T-helper 1 cell treated with Interleukin-12 subunit alpha and Interleukin-12 subunit beta and Interleukin-4 antibody, amounts not matched to agents 30 ng/mL and 1 ng/mL, for 36 hours (primary cell): ENCODE results near the gene WDR5. TPM values are rescaled to one million over a fixed set of nuclear protein-coding genes. Genes with fewer than 3 reads are reported as not detected.

Experiments used
- intact Hi-C: fragments of 100-400 bp; cut with micrococcal nuclease; formaldehyde crosslinking; loops from one replicate; pipeline ENCODE4 v1.15.1; 2024
- total RNA-seq: library from RNA; stranded (reverse); gene quantifications from 2 replicates; pipeline ENCODE4 v1.2.3, GENCODE V29; 2022

The WDR5 gene
- total RNA-seq, 1 donor from 2014 or later: 37.2 TPM

DNA sequence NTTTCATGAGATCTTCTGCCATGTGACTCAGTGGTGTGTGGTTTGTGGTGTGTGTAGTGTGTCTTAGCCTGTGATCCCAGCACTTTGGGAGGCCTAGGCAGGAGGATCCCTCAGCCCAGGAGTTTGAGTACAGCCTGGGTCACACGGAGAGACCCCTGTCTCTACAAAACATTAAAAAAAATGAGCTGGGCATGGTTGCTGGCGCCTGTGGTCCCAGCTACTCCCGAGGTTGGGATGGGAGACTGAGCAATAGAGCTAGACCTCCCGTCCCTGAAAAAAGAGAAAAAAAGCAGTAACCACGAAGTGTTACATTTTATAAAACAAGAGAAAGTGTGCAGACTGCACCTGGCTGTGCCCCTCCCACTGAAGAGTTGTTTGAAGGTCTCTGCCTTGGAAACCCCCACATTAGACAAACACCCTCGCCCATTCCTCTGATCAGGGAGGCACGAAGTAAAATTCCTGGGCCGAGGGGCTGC lies 49.7 kb downstream of the WDR5 start:
- intact Hi-C loops: no loop called here

DNA sequence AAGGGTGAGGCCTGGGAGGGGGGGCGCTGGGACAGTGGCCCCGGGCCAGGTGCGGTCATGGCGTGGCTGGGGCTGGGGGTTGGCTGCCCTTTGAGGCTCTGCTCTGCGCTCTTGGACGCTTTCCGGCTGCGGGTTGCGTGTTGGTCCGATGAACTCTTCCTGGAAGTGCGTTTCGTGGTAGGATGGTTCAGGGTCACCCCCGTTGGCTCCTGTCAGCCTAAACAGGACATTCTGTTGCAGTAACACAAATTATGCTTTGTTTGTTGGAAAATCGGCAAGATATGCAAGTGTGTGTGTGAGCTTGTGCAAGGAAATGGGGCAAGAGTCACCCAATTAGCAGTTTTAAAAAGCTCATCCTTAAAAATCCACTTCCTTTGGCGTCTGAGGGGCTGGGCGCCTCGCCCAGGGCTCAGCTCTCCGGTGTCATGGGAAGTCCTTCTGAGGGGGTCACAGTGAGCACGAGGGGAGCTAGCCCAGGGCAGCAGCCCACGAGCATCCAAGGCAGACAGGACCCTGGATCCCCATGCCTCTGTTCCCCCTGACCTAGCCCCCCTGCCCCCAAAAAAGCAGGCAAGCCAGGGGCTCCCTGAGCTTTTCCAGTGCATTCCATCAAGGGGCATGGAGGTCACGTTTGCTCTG lies 50.7 kb downstream of the WDR5 start:
- intact Hi-C loops: no loop called here

DNA sequence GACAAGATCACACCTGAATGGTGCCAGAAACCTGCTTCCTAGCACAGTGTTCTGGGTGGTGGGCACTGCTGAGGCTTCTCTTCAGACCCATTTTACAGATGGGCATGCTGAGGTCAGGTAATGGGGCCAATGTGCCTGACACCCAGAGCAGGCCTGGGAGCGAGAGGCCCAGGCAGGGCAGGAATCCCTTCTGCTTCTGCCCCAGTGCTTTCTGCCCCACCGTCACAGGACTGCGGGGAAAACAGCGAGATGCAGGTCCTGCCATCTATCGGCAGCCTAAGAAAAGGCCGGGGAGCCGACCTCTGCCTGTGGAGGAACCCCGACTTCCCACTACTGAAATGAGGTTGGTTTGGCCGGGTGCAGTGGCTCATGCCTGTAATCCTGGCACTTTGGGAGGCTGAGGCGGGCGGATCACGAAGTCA lies 51.2 kb downstream of the WDR5 start:
- intact Hi-C loops: no loop called here

DNA sequence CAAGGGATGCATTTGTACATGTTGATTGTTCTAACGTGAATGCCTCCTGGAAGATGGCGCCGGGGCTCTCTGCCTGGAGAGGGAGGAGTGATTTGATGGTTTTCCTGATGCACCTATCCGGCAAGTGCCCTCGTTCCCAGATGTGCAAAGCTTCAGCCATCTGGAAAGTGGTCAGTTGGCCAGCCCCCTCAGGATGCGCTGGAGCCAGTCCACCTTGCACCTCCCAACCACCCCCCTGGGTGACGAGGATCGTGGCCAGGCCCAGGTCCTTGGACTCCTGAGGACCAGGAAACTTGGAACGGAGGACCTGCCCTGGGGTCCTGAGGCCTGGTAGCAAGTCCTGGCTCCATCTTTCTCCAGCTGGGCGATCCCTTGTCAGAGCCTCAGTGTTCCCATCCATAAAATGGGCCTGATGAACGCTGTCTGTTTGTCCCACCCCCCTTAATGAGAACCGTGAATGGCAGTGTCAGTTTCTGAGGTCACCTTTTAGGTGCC lies 52.1 kb downstream of the WDR5 start:
- intact Hi-C loops: no loop called here

GRCh38 chr9:134188386-134189144 lies 52.7 kb downstream of the WDR5 start:
- intact Hi-C loops: no loop called here

- intact Hi-C loops: no loop called here
Measured at GRCh38 chr9:134189145-134189469, 53.2 kb downstream of the WDR5 start.

DNA sequence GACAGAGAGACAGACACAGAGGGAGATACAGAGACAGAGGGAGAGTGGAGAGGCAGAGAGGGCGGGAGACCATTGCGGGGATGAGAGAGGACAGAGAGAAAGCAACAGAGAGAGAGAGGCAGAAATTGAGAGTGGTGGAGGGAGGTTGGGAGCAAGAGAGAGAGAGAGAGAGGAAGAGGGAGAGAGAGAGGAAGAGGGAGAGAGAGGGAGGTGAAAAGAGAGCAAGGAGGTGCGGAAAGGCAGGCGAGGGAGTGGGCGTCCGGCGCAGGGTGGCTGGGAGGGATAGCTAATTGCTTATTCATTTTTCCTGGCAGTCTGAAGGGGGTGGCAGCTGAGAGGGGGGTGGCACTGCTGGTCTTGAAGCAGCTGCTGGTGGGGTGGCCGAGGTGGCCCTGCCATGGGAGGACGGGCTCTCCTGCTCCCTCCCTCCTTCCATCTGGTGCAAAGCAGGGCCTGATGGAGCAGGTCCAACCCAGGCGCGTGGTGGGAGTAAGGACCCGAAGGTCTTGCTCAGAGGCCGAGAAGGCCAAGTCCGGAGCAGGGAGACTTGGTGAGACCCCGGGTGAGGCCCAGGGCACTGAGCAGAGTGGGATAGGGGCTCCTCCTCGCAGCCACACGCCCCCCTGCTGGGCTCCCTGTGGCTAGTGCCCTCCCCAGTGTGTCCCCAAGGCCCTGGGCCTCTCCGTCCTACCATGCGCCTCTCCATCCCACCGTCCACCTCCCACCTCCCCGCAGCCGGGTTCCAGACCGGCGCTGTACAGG lies 53.8 kb downstream of the WDR5 start:
- intact Hi-C loops: no loop called here

GRCh38 chr9:134190232-134191121 lies 54.6 kb downstream of the WDR5 start:
- intact Hi-C loops: no loop called here

DNA sequence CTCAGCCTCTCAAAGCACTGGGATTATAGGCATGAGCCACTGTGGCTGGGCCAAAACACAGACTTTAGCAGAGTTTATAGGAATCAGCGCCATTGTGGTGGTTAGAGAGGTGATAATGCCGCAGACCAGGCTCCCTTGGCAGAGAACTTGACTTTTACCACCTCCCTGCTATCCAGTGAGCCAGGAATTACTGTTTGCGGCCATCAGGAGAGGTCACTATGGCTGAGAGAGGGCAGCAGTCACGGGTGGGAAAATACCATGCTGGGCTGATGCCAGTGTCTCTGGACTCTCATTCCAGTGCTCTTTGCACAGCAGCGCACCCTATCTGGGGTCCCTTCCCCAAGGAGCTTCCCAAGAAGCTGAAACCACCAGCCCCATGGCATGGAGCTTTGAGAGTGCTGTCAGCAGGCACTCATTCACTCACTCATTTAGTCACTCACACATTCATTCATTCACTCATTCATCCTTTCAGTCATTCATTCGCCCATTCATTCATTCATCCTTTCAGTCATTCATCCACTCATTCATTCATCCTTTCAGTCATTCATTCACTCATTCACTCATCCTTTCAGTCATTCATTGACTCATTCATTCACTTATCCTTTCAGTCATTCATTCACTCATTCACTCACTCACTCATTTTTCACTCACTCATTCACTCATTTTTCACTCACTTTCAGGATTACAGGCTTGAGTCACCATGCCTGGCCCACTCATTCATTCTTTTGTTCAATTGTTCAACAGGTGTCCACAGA lies 55.8 kb downstream of the WDR5 start:
- intact Hi-C loops: no loop called here

DNA sequence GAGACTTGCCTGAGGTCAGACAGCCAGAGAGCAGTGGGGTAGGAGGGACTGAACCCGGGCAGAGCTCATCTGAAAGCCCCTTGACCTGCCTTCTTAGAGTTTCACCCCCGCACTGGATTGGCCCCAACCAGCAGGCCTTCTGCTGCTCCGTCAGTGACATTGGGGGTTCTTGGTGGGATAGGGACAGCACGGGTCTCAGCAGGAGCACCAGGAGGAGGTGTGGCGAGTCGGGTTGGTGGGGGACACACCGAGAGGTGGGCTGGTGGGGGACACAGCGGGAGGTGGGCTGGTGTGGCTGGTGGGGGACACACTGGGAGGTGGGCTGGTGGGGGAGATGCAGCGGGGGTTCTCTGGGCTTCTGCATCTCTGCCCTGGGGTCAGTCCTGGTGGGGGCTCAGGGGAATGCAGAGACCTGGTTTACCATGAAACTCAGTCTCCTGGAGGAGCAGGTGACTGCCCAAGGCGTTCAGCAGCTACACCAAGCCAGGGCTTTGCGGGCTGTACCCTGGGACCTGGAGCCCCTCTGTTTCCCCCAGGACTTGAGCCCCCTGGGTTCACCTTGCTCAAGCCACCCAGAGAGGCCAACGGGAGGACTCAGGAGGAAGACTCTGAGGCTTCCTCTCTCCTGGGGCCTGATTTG lies 56.5 kb downstream of the WDR5 start:
- intact Hi-C loops: no loop called here

- intact Hi-C loops: no loop called here
Measured at GRCh38 chr9:134192951-134193731, 57.3 kb downstream of the WDR5 start.

DNA sequence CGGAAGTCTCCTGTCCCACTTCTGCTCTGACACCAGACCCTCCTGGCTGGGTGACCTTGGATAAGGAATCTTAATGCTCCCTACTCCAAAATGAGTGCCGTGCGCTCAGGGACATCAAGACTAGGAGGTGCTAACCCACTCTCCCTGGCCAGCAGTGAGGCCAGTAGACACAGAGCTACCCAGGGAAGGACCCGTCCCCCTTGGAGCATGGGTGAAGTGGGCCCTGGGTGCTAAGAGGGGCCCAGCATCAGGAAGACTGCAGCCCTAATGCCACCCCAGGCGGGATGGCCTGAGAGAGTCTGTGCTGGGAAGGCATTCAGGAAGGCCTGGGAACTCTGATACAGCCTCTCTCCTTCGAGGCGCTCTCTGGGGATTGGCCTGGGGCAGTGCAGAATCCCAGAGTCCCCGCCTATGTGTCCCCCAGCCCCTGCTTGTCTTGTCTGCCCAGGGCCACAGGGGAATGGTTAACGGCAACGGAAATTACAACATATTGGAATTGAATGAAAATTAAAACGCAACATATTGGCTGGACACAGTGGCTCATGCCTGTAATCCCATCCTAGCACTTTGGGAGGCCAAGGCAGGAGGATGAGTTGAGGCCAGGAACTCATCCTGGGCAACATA lies 58.1 kb downstream of the WDR5 start:
- intact Hi-C loops: no loop called here

DNA sequence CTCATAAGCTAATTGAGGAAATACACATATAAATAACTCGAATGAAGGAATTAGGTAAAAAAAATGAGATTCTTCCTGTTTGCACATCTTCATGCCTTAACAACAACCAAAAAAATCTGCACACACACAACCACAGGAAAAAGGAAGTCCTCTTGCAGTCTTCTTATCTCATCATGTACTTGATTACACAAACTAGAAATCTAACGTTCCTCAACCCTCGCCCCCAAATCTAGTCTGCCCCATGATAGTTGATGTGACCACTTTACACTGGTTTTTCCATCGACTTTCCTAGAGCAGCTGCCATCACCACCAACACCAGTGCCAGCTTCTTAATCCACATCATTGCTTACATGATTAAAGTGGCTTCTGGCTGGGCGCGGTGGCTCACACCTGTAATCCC lies 59.7 kb downstream of the WDR5 start:
- intact Hi-C loops: no loop called here

DNA sequence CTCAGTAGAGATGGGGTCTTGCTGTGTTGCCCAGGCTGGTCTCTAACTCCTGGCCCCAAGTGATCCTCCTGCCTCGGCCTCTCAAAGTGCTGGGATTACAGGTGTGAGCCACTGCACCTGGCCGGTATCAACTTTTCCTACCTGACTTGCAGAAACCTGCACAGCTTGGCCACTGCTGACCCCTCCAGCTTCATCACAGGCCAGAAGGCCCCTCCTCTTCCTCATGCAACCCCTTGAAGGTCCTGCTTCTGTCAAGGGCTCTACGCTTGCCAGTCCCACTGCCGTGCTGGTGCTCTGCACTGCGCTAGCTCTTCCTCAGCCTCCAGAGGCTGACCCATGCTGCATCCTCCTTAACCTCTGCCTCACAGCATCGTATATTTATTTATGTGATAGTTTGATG lies 61.0 kb downstream of the WDR5 start:
- intact Hi-C loops: no loop called here

GRCh38 chr9:134198791-134199190 lies 62.9 kb downstream of the WDR5 start:
- intact Hi-C loops: no loop called here

GRCh38 chr9:134200730-134201129 lies 64.8 kb downstream of the WDR5 start:
- intact Hi-C loops: no loop called here

DNA sequence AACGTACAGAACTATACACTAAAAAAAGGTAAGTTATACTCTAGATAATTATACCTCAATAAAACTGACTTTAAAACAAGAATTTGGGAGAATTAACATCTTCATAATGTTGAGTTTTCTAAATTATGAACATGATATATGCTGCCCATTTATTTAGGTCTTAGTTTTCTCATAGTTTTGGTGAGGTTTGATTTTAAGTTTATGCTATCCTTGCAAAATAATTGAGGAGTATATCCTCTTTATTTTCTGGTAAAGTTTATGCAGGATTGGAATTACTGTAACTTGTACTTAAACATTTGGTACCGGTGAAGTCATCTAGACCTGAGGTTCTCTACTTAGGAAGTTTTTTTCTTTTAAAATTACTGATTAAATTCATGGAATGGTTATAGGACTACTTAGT lies 67.3 kb downstream of the WDR5 start:
- intact Hi-C loops: no loop called here

DNA sequence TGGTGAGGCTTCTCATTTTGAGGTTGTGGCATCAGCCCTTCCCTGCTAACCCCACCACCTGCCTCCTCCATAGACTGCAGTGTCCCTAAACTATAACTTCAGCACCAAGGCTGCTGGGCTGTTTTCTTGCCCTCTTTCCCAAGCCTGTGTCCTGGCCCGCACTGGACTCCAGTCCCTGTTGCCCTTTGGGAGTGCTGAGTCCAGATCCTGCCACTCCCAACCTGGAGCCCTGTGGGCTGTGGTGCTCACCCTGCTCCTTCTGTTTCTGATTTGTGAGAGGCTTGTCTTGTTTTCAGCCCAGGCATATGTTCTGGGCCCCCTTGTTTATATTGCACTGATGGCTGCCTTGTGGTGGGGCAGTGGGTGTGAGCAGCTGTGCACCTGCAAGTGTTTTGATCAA lies 68.2 kb downstream of the WDR5 start:
- intact Hi-C loops: no loop called here
